DND-41 (cell line): ENCODE results near the gene ST6GALNAC4.

Experiments
- CTCF ChIP-seq: IDR thresholded peaks from 2 replicates; pipeline ENCODE4 v1.5.1; 2012; ENCODE audit warnings: borderline replicate concordance, low read length, moderate library complexity, mild to moderate bottlenecking; ENCODE audit not compliant: poor library complexity, severe bottlenecking; ENCODE audit errors: extremely low read depth
- EZH2 ChIP-seq: IDR thresholded peaks from 3 replicates; pipeline ENCODE4 v1.6.1; 2012; ENCODE audit warnings: borderline replicate concordance, low read depth, mild to moderate bottlenecking, moderate library complexity, low read length, inconsistent platforms; ENCODE audit not compliant: severe bottlenecking

- TF ChIP-seq CTCF (no peak), EZH2 (no peak)
Observed at GRCh38 chr9:127860779-127861178, 56.1 kb downstream of the ST6GALNAC4 start.
